A549 (cell line): Measurements from ENCODE around the gene DCLK1.

Experiments used
- CHD2 ChIP-seq: fragments of 150-350 bp; IDR thresholded peaks from 2 replicates; pipeline ENCODE4 v1.6.1; 2014; ENCODE audit warnings: low read length; ENCODE audit not compliant: partially characterized antibody
- CTCF ChIP-seq: fragments of >200 bp; sonication (Bioruptor Twin); formaldehyde crosslinking; IDR thresholded peaks from 3 replicates; pipeline ENCODE4 v1.5.1; 2016
- FOSL2 ChIP-seq, 2 experiments: fragments of 450-650 bp in 1 of 2; fragments of >200 bp in 1 of 2; sonication (Bioruptor Twin) in 1 of 2; formaldehyde crosslinking; IDR thresholded peaks; 2 replicates each; pipeline versions ENCODE4 v1.5.0 to v1.6.1; 2016 to 2020; ENCODE audit warnings: mild to moderate bottlenecking in 1 of 2, moderate library complexity in 1 of 2
- MAX ChIP-seq: IDR thresholded peaks from 2 replicates; pipeline ENCODE4 v1.6.1; 2012
- MYC ChIP-seq: IDR thresholded peaks from 2 replicates; pipeline ENCODE4 v1.6.1; 2012; ENCODE audit warnings: mild to moderate bottlenecking, inconsistent platforms, low read length, improper control_type of control experiment, borderline replicate concordance
- POLR2A ChIP-seq: IDR thresholded peaks from 2 replicates; pipeline ENCODE4 v1.6.1; 2012; ENCODE audit warnings: mild to moderate bottlenecking, low read length
- RAD21 ChIP-seq, 2 experiments: fragments of >200 bp in 1 of 2; sonication (Bioruptor Twin) in 1 of 2; formaldehyde crosslinking in 1 of 2; IDR thresholded peaks in 1 of 2; conservative IDR thresholded peaks in 1 of 2; 2 replicates in 1 of 2; 3 replicates in 1 of 2; pipeline ENCODE4 v1.6.1; 2012 to 2018; ENCODE audit warnings: inconsistent platforms in 1 of 2
- RCOR1 ChIP-seq: fragments of 150-350 bp; IDR thresholded peaks from 2 replicates; pipeline ENCODE4 v1.6.1; 2014; ENCODE audit warnings: antibody characterized with exemption, low read length, low read depth
- SREBF2 ChIP-seq: fragments of 450-650 bp; IDR thresholded peaks from 2 replicates; pipeline ENCODE4 v1.6.1; 2014; ENCODE audit warnings: mild to moderate bottlenecking, moderate library complexity
- TFCP2L1 ChIP-seq: fragments of 250-450 bp; sonication (Bioruptor Pico); IDR thresholded peaks from 2 replicates; pipeline ENCODE4 v1.5.0; 2021; ENCODE audit warnings: mild to moderate bottlenecking
- ZNF302 ChIP-seq: fragments of 250-450 bp; sonication (Bioruptor Pico); IDR thresholded peaks from 2 replicates; pipeline ENCODE4 v1.9.0; 2021; ENCODE audit warnings: inconsistent platforms, mild to moderate bottlenecking, moderate library complexity

- no peak for TF ChIP-seq CTCF
- no peak for TF ChIP-seq MAX
- no peak for TF ChIP-seq TFCP2L1 (CRISPR knock-in tag)
- no peak for TF ChIP-seq MYC
- no peak for TF ChIP-seq SREBF2
- TF ChIP-seq POLR2A: no peak
- no peak for TF ChIP-seq FOSL2 (IDR thresholded peaks at IDR 0.05)
- TF ChIP-seq FOSL2 (CRISPR knock-in tag; IDR thresholded peaks at IDR 0.05): no peak
- TF ChIP-seq RCOR1: no peak
- no peak for TF ChIP-seq ZNF302
- no peak for TF ChIP-seq CHD2
- no peak for TF ChIP-seq RAD21 (conservative IDR thresholded peaks at IDR 0.05 in 1 of 2, IDR thresholded peaks at IDR 0.05 in 1 of 2)
Measured at GRCh38 chr13:35909837-35910540, 221.2 kb downstream of the DCLK1 start.
